ENCODE measurements around the gene NFIA. TPM values are rescaled to one million over a fixed set of nuclear protein-coding genes. Genes with fewer than 3 reads are reported as not detected.

NFIA gene
- total and polyA plus RNA-seq, 2 of the 13 experiments (the other 11 are each of a cell fraction or from before 2014, with no cell fraction given), result 14.7 to 28.5 TPM

DNA sequence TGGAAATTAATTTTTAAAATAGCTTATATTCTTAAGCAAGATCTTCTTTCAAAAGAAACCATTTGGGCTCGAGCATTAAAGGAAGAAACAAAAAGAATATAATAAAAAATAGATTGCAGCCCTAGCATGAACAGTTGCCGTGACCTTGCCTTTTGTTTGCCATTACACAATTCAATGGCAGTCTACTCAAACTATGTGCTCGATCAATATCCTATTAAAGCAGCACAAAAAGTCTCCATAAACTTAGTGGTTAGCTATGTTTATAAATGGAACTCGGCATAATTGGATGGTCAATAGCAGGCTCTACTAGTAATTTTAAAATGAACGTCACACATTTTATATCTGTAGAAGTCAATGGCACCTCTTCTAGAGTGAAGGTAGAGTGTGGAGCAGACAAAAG lies 256.5 kb downstream of the NFIA start (continued):
- TF ChIP-seq BHLHE40 (IDR thresholded peaks at IDR 0.05; ENCODE audit: low read length), result no peak
- no peak; the same call in 1 of the 2 replicates for TF ChIP-seq ETV5 (CRISPR knock-in tag; IDR thresholded peaks at IDR 0.05; ENCODE audit: borderline replicate concordance)
- no peak for TF ChIP-seq HNRNPL (IDR thresholded peaks at IDR 0.05; ENCODE audit: low read depth, low read length)
- no peak for TF ChIP-seq HIVEP1 (CRISPR knock-in tag; IDR thresholded peaks at IDR 0.05)
- TF ChIP-seq, protein P1, sequence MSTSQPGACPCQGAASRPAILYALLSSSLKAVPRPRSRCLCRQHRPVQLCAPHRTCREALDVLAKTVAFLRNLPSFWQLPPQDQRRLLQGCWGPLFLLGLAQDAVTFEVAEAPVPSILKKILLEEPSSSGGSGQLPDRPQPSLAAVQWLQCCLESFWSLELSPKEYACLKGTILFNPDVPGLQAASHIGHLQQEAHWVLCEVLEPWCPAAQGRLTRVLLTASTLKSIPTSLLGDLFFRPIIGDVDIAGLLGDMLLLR (CRISPR knock-in tag; IDR thresholded peaks at IDR 0.05), result no peak
- TF ChIP-seq ISL2 (CRISPR knock-in tag; IDR thresholded peaks at IDR 0.05), result peak; percentile 92
- TF ChIP-seq YY1 (IDR thresholded peaks at IDR 0.05; ENCODE audit: insufficient read depth, insufficient replicate concordance, low read depth, low read length), result no peak
- no peak for TF ChIP-seq ZFY (CRISPR knock-in tag; IDR thresholded peaks at IDR 0.05)
- no peak for TF ChIP-seq ZNF782 (CRISPR knock-in tag; IDR thresholded peaks at IDR 0.05; ENCODE audit: borderline replicate concordance)
- TF ChIP-seq TEAD2 (CRISPR knock-in tag; IDR thresholded peaks at IDR 0.05), result no peak
- no peak for TF ChIP-seq ZFP36L1 (CRISPR knock-in tag; IDR thresholded peaks at IDR 0.05)
- TF ChIP-seq, protein P2, sequence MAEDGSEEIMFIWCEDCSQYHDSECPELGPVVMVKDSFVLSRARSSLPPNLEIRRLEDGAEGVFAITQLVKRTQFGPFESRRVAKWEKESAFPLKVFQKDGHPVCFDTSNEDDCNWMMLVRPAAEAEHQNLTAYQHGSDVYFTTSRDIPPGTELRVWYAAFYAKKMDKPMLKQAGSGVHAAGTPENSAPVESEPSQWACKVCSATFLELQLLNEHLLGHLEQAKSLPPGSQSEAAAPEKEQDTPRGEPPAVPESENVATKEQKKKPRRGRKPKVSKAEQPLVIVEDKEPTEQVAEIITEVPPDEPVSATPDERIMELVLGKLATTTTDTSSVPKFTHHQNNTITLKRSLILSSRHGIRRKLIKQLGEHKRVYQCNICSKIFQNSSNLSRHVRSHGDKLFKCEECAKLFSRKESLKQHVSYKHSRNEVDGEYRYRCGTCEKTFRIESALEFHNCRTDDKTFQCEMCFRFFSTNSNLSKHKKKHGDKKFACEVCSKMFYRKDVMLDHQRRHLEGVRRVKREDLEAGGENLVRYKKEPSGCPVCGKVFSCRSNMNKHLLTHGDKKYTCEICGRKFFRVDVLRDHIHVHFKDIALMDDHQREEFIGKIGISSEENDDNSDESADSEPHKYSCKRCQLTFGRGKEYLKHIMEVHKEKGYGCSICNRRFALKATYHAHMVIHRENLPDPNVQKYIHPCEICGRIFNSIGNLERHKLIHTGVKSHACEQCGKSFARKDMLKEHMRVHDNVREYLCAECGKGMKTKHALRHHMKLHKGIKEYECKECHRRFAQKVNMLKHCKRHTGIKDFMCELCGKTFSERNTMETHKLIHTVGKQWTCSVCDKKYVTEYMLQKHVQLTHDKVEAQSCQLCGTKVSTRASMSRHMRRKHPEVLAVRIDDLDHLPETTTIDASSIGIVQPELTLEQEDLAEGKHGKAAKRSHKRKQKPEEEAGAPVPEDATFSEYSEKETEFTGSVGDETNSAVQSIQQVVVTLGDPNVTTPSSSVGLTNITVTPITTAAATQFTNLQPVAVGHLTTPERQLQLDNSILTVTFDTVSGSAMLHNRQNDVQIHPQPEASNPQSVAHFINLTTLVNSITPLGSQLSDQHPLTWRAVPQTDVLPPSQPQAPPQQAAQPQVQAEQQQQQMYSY (CRISPR knock-in tag; IDR thresholded peaks at IDR 0.05), result no peak
- no peak for TF ChIP-seq BRD4 (CRISPR knock-in tag; IDR thresholded peaks at IDR 0.05)
- TF ChIP-seq AGO2 (optimal IDR thresholded peaks at IDR 0.05; ENCODE audit: low read depth, low read length), result no peak
- TF ChIP-seq ZNF761 (CRISPR knock-in tag; conservative IDR thresholded peaks at IDR 0.05), result no peak
- TF ChIP-seq, protein P3, sequence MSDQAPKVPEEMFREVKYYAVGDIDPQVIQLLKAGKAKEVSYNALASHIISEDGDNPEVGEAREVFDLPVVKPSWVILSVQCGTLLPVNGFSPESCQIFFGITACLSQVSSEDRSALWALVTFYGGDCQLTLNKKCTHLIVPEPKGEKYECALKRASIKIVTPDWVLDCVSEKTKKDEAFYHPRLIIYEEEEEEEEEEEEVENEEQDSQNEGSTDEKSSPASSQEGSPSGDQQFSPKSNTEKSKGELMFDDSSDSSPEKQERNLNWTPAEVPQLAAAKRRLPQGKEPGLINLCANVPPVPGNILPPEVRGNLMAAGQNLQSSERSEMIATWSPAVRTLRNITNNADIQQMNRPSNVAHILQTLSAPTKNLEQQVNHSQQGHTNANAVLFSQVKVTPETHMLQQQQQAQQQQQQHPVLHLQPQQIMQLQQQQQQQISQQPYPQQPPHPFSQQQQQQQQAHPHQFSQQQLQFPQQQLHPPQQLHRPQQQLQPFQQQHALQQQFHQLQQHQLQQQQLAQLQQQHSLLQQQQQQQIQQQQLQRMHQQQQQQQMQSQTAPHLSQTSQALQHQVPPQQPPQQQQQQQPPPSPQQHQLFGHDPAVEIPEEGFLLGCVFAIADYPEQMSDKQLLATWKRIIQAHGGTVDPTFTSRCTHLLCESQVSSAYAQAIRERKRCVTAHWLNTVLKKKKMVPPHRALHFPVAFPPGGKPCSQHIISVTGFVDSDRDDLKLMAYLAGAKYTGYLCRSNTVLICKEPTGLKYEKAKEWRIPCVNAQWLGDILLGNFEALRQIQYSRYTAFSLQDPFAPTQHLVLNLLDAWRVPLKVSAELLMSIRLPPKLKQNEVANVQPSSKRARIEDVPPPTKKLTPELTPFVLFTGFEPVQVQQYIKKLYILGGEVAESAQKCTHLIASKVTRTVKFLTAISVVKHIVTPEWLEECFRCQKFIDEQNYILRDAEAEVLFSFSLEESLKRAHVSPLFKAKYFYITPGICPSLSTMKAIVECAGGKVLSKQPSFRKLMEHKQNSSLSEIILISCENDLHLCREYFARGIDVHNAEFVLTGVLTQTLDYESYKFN (CRISPR knock-in tag; conservative IDR thresholded peaks at IDR 0.05), result peak; percentile 84
- no peak for TF ChIP-seq DRAP1 (CRISPR knock-in tag; IDR thresholded peaks at IDR 0.05)
- TF ChIP-seq ZNF607 (CRISPR knock-in tag; IDR thresholded peaks at IDR 0.05; ENCODE audit: borderline replicate concordance), result no peak
- TF ChIP-seq, protein P4, sequence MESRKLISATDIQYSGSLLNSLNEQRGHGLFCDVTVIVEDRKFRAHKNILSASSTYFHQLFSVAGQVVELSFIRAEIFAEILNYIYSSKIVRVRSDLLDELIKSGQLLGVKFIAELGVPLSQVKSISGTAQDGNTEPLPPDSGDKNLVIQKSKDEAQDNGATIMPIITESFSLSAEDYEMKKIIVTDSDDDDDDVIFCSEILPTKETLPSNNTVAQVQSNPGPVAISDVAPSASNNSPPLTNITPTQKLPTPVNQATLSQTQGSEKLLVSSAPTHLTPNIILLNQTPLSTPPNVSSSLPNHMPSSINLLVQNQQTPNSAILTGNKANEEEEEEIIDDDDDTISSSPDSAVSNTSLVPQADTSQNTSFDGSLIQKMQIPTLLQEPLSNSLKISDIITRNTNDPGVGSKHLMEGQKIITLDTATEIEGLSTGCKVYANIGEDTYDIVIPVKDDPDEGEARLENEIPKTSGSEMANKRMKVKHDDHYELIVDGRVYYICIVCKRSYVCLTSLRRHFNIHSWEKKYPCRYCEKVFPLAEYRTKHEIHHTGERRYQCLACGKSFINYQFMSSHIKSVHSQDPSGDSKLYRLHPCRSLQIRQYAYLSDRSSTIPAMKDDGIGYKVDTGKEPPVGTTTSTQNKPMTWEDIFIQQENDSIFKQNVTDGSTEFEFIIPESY (CRISPR knock-in tag; IDR thresholded peaks at IDR 0.05), result no peak
- no peak for TF ChIP-seq HNRNPUL1 (IDR thresholded peaks at IDR 0.05; ENCODE audit: low read depth, low read length)
- no peak for TF ChIP-seq THYN1 (CRISPR knock-in tag; IDR thresholded peaks at IDR 0.05; ENCODE audit: borderline replicate concordance, low read depth)
- TF ChIP-seq ATM (IDR thresholded peaks at IDR 0.05; ENCODE audit: borderline replicate concordance), result no peak
